Stimulated activated CD4-positive, alpha-beta T cell treated with anti-CD3 and anti-CD28 coated beads, Interleukin-15, amount 100 ng/mL, for 48 hours (primary cell): ENCODE measurements around the gene NRXN3.

Experiments
- DNase-seq, 2 donors: peaks; one replicate each; pipeline ENCODE4 v3.0.0-alpha.2; 2020; ENCODE audit warnings: low read depth in 2 of 2

The NRXN3 gene

DNA sequence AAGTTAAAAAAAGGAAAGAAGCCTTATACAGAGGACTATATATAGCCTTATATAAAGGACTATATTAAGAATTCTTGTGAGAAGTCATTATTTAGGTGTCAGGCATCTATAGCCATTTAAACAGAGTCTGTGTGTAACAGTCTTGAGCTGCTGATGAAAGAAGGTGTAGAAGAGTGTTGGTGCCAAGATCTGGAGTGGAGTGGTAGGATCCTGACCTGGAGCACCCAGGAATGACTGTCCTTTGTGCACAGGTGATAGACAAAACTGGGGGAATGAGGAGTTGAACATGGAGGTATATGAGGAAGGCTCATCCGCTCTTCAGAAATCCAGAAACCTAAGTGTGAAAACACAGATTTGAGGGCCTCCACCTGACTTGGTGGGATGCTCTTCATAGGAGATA, 747.3 kb downstream of the NRXN3 start:
- DNase-seq = no peak

DNA sequence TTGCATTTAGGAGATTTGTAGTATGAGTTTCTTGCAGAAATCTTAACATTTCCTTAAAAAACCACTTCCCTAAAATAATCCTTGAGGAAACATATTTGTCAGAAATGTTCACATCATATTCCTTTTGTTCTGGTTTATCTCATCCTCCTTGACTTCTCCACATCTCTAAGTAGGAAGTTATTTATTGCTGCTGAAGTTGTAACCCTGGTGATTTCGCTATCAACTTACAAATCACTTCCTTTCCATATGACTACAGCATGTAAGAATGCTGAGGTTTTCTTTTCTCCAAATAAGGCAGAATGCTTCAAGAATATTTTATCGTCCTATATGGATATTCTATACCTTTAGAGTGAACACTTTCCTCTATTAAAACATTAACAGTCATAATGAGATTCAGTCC, 751.7 kb downstream of the NRXN3 start:
- no peak for DNase-seq

DNA sequence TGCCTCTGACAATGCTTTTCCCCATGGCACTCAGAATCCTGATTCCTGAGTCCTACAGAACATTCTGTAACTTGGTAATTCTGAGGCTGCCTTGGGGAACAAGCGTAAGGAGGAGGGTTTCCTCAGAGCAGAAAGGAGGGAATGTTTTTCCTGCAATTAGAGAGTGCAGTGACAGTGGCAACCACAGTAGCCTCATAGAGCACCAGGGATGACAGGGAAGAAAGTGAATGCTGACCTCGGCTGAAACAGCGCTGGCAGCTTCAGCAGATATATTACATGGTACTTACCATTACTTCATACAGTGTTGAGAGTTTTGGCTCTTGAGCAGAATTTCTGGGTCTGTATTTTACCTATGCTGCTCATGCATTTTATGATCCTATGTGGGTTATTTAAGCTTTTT, 757.1 kb downstream of the NRXN3 start:
- no peak for DNase-seq

DNA sequence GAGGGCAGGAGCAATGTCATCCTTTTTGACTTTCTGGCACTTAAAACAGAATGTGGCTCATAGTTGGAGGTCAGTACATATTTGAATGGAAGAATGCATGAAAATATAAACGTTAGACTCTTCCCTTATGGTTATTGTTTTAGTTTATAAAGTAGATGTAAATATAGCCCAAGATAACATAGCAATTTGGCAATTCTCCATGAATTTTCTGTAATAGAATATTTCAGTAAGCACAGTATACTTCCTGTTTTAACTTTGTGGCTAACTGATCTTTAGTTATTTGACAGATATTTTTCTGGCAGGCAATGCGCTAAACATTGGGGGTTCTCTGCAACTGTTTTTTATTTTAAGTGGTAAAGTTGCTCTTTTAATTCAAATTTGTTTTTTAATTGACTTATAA, 763.0 kb downstream of the NRXN3 start:
- DNase-seq = no peak

DNA sequence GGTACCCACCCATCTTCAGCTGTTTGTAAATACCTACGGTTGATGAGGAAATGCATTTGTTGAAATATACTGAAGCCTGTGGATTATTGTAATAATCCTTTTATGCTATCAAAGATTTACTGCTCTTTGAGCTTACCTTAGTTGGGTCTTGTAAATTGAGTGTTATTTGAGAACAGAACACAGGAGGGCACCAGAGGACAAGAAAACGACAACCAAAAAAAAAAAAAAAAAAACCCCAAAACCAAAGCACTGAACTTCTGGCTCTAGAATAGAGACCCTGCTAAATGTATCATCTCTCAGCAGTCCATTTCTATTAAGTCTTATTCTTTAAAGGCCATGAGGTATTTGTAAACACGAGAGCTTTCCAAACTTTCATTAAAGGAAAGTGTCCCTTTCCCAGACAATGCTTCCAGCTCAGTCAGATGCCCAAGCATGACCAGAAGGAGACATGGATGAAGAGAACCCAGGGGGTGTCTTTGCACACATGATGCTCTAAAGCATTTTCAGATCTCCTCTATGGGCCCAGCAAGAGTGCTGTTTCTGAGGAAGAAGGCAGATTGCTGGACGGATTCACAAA, 763.9 kb downstream of the NRXN3 start:
- no peak for DNase-seq

DNA sequence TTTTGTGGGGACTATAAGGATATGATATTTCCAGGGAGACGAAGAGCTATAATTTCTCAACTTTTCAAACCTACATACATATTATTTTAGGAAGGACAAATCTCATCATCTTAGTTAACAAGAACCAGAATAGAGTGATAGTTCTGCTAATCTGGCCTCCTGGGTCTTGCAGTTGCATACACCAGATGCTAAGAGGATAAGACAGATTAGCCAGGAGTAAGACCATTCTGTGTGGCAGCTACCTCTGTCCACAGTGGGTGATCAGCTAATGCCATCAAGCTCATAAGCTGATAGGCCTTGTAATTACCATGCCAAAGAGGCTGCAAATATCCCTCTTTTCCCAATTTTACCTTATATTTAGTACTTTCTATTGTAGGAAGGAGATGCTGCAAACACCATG, 776.8 kb downstream of the NRXN3 start:
- DNase-seq = no peak

DNA sequence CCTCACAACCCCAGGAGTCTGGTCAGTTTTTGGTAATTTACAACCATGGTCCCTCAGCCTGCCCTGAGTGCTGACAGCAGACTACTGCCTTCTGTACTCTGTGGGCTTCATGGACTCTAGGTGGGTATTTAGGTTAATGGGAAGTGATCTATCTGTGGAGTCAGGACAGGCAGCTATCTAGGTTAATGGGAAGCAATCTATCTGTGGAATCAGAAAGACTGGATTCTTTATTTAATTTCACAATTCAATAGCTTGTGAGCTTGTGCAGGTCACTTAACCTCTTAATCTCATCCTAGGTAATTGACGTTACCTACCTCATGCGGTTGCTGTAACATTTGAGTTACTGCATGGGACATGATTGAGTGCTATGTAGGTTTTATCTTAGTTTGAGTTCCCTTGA, 777.5 kb downstream of the NRXN3 start:
- DNase-seq = no peak

DNA sequence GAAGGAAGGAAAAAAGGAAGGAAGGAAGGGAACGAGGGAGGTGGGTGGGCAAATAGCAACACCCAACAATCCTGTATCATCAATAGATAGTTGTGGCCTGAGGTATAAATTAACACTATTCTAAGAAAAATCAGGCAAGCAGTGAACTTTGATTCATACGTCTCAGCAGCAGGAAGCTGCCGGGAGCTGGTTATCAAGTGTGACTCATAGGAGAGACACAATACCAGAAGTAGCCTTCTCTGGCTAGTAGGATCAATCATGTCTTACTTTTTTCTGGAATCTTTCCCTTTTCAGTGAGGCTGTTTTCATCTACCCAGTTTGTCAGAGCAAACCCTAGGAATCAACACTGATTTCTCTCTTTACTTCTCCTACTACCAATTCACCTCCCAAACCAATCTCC, 780.5 kb downstream of the NRXN3 start:
- no peak for DNase-seq

DNA sequence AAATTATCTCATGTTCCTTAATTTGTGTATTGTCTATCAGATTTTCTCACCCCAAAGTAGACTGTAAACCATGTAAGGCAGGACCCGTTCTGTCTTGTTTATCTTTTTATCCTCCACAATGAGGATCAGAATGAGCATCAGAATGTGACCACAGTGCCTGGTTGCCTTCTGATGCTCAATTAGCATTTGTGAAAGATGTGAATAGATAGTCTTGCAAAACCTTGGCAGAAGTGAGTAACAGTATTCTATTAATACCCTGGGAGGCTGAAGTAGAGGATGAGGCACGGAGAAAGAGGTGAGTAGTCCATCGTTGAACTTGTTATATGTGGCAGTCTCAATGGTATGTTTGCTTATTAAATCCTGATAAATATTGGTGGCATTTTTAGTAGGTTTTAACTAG, 781.4 kb downstream of the NRXN3 start:
- no peak for DNase-seq

DNA sequence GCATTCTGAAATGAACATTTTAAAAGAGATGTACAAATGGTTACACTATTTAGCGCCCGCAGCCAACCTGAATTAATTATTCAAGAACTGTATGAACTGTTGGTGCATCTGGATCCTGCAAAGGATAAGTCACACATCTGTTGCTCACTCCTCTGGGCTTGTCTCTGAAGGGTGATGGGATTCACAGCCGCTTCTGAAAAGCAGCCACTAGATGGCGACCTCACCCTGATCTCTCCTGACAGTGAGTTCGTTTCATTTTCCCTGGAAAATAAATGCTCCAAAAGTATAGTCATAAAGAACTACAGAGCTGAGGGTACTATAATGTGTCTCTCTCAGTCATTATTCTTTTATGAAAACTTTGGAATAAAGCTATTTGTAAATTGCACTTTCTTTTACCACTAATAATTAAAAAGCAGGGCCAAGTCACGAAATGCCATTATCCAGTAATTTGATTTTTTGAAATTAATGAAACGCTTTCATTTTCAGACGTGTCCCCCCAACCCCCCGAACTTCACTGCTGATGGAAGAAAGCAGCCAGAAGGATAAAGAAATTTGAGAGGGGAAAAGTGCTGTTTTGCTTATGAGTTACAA, 789.6 kb downstream of the NRXN3 start:
- DNase-seq = peak; percentile 6 to 35

DNA sequence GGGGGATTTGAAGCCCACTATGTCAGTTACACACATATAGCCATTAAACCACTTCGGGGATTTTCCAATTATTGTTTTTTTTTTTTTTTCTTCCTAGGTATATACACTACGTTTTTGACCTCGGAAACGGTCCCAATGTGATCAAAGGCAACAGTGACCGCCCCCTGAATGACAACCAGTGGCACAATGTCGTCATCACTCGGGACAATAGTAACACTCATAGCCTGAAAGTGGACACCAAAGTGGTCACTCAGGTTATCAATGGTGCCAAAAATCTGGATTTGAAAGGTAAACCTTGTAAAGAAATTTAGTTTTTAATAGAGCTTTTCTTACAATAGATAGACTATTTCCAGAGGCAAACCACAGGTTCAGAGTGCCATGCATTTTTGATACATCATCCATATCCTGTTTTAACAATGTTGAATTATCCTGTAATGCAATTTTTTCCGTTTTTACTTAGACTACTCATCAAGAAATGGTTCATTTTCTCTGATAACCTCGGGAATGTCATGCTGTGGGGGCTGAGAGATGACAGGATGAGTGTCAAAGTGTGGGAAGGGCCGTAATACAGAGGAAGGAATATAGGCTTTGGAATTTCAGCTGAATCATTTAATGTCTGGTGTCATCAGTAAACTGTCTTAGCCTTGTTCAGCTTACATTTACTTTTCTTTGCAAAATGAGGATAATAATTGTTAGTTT, 797.1 kb downstream of the NRXN3 start:
- DNase-seq = no peak

DNA sequence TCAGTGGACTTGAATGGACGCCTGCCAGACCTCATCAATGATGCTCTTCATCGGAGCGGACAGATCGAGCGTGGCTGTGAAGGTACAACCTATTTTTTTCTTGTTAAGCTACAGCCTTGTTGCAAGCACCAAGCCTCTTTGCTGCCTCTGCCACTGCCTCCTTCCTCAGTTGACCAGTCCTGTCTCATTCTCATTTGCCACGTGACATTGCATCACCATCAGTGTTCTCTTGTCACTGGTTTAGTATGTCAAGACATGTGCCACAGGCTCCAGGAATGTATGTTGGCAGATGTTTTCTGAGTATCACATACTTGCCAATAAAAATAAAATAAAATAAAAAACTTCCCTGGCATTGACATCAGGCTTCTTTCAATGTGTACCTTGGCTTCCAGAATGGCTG, 798.1 kb downstream of the NRXN3 start:
- DNase-seq = no peak

DNA sequence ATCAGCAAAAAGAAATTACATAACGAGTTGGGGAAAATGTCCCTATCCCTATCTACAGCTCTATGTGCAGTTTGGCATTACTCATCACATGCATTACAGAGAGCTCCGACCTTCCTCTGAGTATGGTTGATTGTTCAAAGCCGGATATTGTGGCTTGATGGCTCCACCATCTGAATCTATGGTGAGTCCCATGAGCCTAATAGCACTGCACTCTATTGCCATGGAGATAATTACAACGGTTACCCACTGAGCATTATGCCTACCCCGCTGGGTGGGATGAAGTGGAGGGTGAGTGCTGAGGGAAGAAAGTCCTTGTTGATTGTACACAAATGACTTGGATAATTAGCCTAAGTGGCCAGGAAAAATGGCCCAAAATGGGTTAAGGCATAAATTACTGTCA, 800.5 kb downstream of the NRXN3 start:
- DNase-seq = no peak

DNA sequence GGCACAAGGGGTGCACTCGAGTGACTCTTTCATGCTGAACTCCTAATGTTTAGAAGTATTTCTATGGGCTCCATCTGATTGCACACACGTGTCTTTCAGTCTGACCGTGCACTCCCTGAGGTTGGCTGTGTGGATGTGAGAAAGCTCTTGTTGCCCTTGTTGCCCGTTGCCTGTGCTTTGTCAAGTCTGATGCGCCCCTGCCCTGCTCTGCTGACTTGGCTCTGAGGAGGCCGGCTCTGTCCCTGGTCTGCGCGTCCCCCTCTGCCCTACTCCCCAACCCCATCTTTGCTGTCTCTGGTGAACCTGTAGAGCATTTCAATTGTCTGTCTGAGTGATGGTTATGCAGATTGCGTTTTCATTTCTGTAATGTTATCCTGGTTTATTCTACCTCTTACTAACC, 802.3 kb downstream of the NRXN3 start:
- DNase-seq = no peak

DNA sequence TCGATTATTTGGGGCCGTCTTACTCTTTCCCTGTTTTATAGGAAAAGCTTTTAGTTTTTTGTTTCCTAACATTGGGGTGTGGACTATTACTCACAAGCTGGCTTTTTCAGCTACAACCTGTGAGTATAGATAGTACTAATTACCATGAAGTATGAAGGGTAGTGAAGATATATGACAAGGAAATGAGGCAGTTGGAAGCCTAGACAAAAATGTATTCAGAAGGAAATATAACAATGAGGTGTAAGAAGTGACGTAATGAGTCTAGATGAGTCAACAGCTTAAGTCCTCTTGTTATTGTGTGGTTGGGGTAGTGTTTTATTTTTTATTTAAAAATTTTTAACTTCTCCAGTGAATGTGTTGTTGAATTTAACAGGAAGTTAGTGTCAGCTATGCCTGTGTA, 804.5 kb downstream of the NRXN3 start:
- DNase-seq = no peak

DNA sequence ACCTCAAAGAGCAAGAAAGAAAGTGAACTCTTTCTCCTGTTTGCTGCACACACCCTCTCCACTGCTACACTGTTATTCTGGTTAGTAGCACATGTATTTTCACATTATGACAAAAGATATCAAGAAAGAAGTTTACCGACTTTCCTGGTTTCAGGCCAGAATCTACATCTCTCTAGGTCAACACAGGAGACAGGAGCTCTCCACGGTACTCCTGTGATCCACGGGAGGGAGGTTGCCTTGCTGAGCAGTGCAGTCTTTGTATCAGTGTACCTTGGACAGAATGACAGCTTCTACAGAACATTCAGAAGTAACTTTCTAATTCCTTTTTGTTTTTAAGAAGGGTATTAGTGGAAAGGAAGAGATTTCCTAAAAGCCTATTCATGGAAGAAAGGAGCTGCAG, 805.6 kb downstream of the NRXN3 start:
- DNase-seq = no peak

DNA sequence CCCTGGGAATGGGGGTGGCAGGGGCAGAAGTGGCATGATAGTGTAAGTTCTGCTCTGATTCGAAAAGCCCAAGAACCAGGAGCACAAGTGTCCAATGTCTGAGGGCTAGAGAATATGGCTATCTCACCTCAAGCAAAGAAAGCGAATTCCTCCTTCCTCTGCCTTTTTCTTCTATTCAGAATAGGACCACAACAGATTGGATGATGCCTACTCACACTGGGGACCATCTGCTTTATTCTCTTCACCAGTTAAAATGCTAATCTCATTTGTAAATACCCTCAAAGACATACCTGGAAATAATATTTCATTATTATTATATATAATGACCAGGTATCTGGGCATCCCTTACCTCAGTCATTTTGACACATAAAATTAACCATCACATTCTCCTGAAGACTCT, 808.7 kb downstream of the NRXN3 start:
- no peak for DNase-seq

DNA sequence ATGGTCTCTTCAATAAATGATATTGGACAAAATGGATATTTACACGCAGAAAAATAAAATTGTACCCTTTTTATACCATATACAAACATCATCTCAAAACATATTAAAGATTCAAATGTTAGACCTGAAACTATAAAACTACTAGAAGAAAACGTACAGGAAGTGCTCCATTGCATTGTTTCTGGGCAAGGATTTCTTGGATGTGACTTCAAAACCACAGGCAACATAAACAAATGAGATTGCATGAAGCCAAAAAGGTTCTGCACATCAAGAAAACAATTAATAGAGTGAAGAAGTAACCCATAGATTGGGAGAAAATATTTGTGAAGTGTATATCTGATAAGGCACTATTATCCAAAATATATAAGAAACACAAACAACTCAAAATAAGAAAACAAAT, 812.4 kb downstream of the NRXN3 start:
- DNase-seq = no peak

DNA sequence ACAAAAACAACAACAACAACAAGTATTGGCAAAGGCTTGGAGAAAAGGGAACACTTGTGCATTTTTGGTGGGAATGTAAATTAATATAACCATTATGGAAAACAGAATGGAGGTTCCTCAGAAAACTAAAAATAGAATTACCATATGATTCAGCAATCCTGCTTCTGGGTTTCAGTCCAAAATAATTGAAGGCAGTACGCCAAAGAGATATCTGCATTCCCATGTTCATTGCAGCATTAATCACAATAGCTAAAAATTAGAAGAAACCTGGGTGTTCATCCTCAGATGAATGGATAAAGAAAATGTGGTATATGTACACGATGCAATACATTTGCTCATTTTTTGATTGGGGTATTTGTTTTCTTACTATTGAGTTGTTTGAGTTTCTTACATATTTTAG, 813.0 kb downstream of the NRXN3 start:
- no peak for DNase-seq

DNA sequence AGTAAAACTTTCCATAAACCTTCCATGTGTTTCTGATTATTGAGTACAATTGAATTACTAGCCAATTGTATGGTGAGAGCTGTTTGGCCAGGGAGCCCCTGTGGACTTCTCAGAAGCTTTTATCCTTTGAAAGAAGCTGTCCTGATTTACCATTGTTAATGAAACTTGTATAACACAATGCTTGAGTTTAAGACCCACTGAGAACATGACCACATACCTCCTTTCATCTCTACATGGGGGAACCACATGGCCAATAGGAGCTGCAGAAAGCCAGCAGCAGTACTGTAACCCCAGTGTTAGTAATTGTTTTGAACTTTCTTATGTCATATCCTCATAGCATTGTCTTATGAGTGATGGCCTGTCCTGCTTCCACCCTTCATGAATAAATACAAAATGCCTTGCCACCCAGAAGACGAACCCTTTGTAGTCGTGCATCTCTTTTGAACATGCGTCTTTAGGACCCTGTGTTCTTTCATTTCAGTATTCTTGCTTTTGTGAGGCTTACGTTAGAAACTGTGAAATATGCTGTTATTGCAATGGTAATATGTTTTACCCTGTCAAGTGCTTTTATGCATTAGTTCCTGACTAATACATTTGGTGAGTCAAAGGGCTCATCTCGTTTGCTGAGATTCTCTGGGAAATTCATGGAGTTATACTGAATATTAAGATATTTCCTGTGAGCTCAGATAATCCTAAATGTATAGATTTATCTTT, 815.7 kb downstream of the NRXN3 start:
- DNase-seq = no peak

DNA sequence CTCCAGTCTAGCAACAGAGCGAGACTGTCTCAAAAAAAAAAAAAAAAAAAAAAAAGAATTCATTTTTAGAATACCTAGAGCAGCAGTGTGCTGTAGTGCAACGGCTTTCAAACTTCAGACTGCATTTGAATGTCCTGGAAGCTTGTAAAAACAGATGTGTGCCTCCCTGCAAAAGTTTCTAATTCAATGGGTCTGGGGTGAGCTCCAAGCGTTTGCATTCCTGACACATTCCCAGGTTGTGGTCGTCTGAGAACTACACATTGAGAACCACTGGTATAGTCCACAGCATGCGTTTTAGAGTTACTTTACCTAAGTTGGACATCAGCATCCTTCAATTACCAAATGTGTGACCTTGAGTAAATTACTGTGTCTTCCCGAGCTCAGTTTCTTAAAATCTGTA, 816.8 kb downstream of the NRXN3 start:
- no peak for DNase-seq

DNA sequence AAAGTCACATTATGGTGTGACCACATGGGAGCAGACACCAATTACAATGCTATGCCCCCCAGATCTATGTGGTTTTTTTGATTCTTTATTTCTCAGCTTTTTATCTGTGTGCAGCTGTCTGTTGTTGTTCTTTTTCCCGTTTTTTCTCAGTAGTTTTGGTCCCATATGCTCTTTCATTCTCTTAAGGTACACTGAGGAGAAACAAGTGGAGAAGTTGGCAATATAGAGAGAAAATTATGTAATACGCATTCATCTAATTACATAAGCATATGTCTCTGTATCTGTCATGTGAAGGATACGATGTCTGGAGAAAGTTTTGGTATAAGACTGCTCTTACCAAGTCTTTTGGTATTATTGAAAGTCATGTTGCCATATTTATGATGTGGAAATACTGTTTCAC, 819.0 kb downstream of the NRXN3 start:
- no peak for DNase-seq

DNA sequence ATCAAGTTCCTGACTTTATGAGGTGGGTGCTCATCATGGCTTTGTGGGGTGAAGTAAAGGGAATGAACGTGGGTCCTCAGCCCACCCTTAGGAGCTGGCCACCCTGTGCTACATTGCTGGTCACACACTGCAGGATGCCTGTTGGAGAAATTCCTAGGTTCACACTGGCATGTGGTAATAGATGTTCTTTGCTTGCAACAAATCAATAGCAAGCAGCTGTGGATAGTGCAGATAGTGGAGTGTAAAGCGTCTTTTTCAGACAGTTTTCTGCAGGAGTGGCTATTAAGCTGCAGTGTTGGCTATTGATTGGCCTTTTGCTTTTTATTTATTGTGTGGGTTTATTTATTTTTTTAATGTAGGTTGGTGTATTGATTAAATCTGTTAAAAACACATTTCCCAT, 822.7 kb downstream of the NRXN3 start:
- DNase-seq = no peak
